SK-N-SH (cell line): ENCODE data around the gene ZCWPW2. TPM values are rescaled to one million over a fixed set of nuclear protein-coding genes. Genes with fewer than 3 reads are reported as not detected.

Experiments
- CTCF ChIA-PET: fragments of 300-600, 350-600 bp; formaldehyde crosslinking; extraction: SDS; loops from one replicate; lab custom pipeline; 2021; lab: Yijun Ruan, JAX
- POLR2A ChIA-PET: fragments of 350-600 bp; sonication (Branson Sonifier 250); formaldehyde crosslinking; extraction: SDS; loops from one replicate; lab custom pipeline; 2020; ENCODE audit warnings: antibody characterized with exemption, inconsistent platforms; lab: Yijun Ruan, JAX
- DNase-seq: peaks from one replicate; pipeline ENCODE4 v3.0.0; 2012
- H2AFZ ChIP-seq: fragments of 200-600 bp; sonication (generic); 2 replicates; pipeline ENCODE4 v1.8.1; 2016; ENCODE audit warnings: antibody characterized with exemption, mild to moderate bottlenecking, low read depth
- H3F3A ChIP-seq: fragments of 200-600 bp; sonication (generic); replicated peaks from 2 replicates; pipeline ENCODE3; 2016; ENCODE audit warnings: antibody characterized with exemption, mild to moderate bottlenecking; ENCODE audit not compliant: insufficient read depth
- H3K27ac ChIP-seq, 2 experiments: fragments of 200-500 bp in 1 of 2; fragments of 200-600 bp in 1 of 2; sonication (Bioruptor generic) in 1 of 2; sonication (generic), shearing (Covaris generic) in 1 of 2; 2 replicates each; pipeline versions ENCODE4 v1.5.1 to v1.6.1; 2014 to 2016; ENCODE audit warnings: low read depth in 2 of 2, inconsistent platforms in 1 of 2, low read length in 1 of 2, mild to moderate bottlenecking in 1 of 2, mixed read lengths in 1 of 2
- H3K27me3 ChIP-seq: fragments of 200-600 bp; sonication (generic), shearing (Covaris generic); 2 replicates; pipeline ENCODE4 v1.6.1; 2016; ENCODE audit warnings: mixed run types; ENCODE audit not compliant: insufficient read depth
- H3K36me3 ChIP-seq, 2 experiments: fragments of 200-500 bp in 1 of 2; fragments of 200-600 bp in 1 of 2; sonication (Bioruptor generic) in 1 of 2; sonication (generic) in 1 of 2; replicated peaks in 1 of 2; 2 replicates each; pipeline versions ENCODE3 to v1.5.1; 2014 to 2016; ENCODE audit warnings: low read length in 1 of 2, mild to moderate bottlenecking in 1 of 2; ENCODE audit not compliant: insufficient read depth in 2 of 2, control insufficient read depth in 1 of 2
- H3K4me1 ChIP-seq, 2 experiments: fragments of 200-500 bp in 1 of 2; fragments of 200-600 bp in 1 of 2; sonication (Bioruptor generic) in 1 of 2; sonication (generic), shearing (Covaris generic) in 1 of 2; 2 replicates each; pipeline versions ENCODE4 v1.5.1 to v1.6.1; 2014 to 2016; ENCODE audit warnings: low read depth in 1 of 2, low read length in 1 of 2, mixed run types in 1 of 2; ENCODE audit not compliant: insufficient read depth in 2 of 2, control insufficient read depth in 1 of 2
- H3K4me2 ChIP-seq: fragments of 200-600 bp; sonication (generic), shearing (Covaris generic); 2 replicates; pipeline ENCODE4 v1.6.1; 2017; ENCODE audit warnings: mixed run types
- H3K4me3 ChIP-seq, 2 experiments: fragments of 200-500 bp in 1 of 2; fragments of 200-600 bp in 1 of 2; sonication (Bioruptor generic) in 1 of 2; sonication (generic), shearing (Covaris generic) in 1 of 2; 2 replicates each; pipeline versions ENCODE4 v1.5.1 to v1.8.1; 2014 to 2016; ENCODE audit warnings: low read depth in 2 of 2, inconsistent platforms in 1 of 2, low read length in 1 of 2, mild to moderate bottlenecking in 1 of 2, mixed read lengths in 1 of 2, moderate library complexity in 1 of 2
- H3K79me2 ChIP-seq: fragments of 200-600 bp; sonication (generic); 2 replicates; pipeline ENCODE4 v1.8.1; 2017; ENCODE audit warnings: mild to moderate bottlenecking; ENCODE audit not compliant: insufficient read depth
- H3K9ac ChIP-seq: fragments of 200-600 bp; sonication (generic); 2 replicates; pipeline ENCODE4 v1.6.1; 2017; ENCODE audit warnings: mixed run types
- H3K9me2 ChIP-seq: fragments of 200-600 bp; sonication (generic); 2 replicates; pipeline ENCODE4 v1.6.1; 2017; ENCODE audit warnings: mixed run types
- H3K9me3 ChIP-seq: fragments of 200-600 bp; sonication (generic); 2 replicates; pipeline ENCODE4 v1.6.1; 2017; ENCODE audit warnings: mixed run types, mild to moderate bottlenecking, moderate library complexity
- H4K20me1 ChIP-seq: fragments of 200-600 bp; sonication (generic); 2 replicates; pipeline ENCODE4 v1.6.1; 2017; ENCODE audit warnings: mild to moderate bottlenecking, mixed run types; ENCODE audit not compliant: insufficient read depth
- CHD2 ChIP-seq: fragments of 150-350 bp; IDR thresholded peaks from 2 replicates; pipeline ENCODE4 v1.6.1; 2018; ENCODE audit warnings: low read length; ENCODE audit not compliant: partially characterized antibody
- ELF1 ChIP-seq: IDR thresholded peaks from 2 replicates; pipeline ENCODE4 v1.4.0; 2012
- FOSL2 ChIP-seq: IDR thresholded peaks from 2 replicates; pipeline ENCODE4 v1.4.0; 2012; ENCODE audit warnings: low read depth, mild to moderate bottlenecking, moderate library complexity, borderline replicate concordance
- FOXJ3 ChIP-seq: sonication (generic); formaldehyde crosslinking; IDR thresholded peaks from 2 replicates; pipeline ENCODE4 v1.5.1; 2020; ENCODE audit warnings: mild to moderate bottlenecking, missing genetic modification reagents
- FOXM1 ChIP-seq: IDR thresholded peaks from 2 replicates; pipeline ENCODE4 v1.4.0; 2012; ENCODE audit warnings: low read depth, mild to moderate bottlenecking
- GABPA ChIP-seq: IDR thresholded peaks from 2 replicates; pipeline ENCODE4 v1.4.0; 2012; ENCODE audit warnings: low read depth, mild to moderate bottlenecking
- GATA2 ChIP-seq: sonication (generic); formaldehyde crosslinking; IDR thresholded peaks from 2 replicates; pipeline ENCODE4 v1.5.0; 2020; ENCODE audit warnings: mild to moderate bottlenecking, missing genetic modification reagents
- MEF2A ChIP-seq: IDR thresholded peaks from 2 replicates; pipeline ENCODE4 v1.4.0; 2012; ENCODE audit warnings: low read depth, borderline replicate concordance
- MXI1 ChIP-seq: IDR thresholded peaks from 2 replicates; pipeline ENCODE4 v1.6.1; 2012; ENCODE audit warnings: mild to moderate bottlenecking, low read depth, low read length, improper control_type of control experiment
- NRF1 ChIP-seq: IDR thresholded peaks from 2 replicates; pipeline ENCODE4 v1.6.1; 2012; ENCODE audit warnings: low read depth, mild to moderate bottlenecking, low read length
- PBX3 ChIP-seq: IDR thresholded peaks from 2 replicates; pipeline ENCODE4; 2012
- RAD21 ChIP-seq: IDR thresholded peaks from 2 replicates; pipeline ENCODE4 v1.6.1; 2012; ENCODE audit warnings: mild to moderate bottlenecking, low read length
- RCOR1 ChIP-seq: fragments of 150-350 bp; IDR thresholded peaks from 2 replicates; pipeline ENCODE4 v1.6.1; 2017; ENCODE audit warnings: antibody characterized with exemption, low read length
- REST ChIP-seq: IDR thresholded peaks from 2 replicates; pipeline ENCODE4 v1.6.1; 2012; ENCODE audit warnings: mild to moderate bottlenecking, low read depth, low read length, moderate library complexity
- RFX5 ChIP-seq: IDR thresholded peaks from 2 replicates; pipeline ENCODE4 v1.6.1; 2012; ENCODE audit warnings: mild to moderate bottlenecking, improper control_type of control experiment, low read length
- RXRA ChIP-seq: IDR thresholded peaks from 2 replicates; pipeline ENCODE4 v1.4.0; 2012; ENCODE audit warnings: low read depth, mild to moderate bottlenecking, borderline replicate concordance
- SIN3A ChIP-seq: IDR thresholded peaks from 2 replicates; pipeline ENCODE4 v1.6.1; 2012; ENCODE audit warnings: low read depth, mild to moderate bottlenecking, low read length, moderate library complexity, borderline replicate concordance
- SMC3 ChIP-seq: IDR thresholded peaks from 2 replicates; pipeline ENCODE4 v1.6.1; 2012; ENCODE audit warnings: low read depth, low read length, improper control_type of control experiment
- TAF1 ChIP-seq: IDR thresholded peaks from 2 replicates; pipeline ENCODE4 v1.6.1; 2012; ENCODE audit warnings: low read depth, mild to moderate bottlenecking, low read length, moderate library complexity, borderline replicate concordance
- USF1 ChIP-seq: IDR thresholded peaks from 2 replicates; pipeline ENCODE4 v1.4.0; 2012; ENCODE audit warnings: low read depth, borderline replicate concordance
- YY1 ChIP-seq: IDR thresholded peaks from 2 replicates; pipeline ENCODE4 v1.4.0; 2012; ENCODE audit warnings: low read depth, mild to moderate bottlenecking
- WGBS: methylation state at CpG from one replicate; pipeline ENCODE4 v1.1.6; 2017; ENCODE audit warnings: low lambda C conversion rate; 5-methylcytosine and 5-hydroxymethylcytosine counted together
- polyA plus RNA-seq, 3 experiments: library from polyadenylated mRNA; depleted of rRNA; stranded (reverse); fragments of >200 nt; gene quantifications; 2 replicates each; pipeline ENCODE4 v1.2.3, GENCODE V29; 2012

The ZCWPW2 gene
- polyA plus RNA-seq, 1 of the 3 experiments (the other 2 are of a cell fraction), result 0.13 TPM

GRCh38 chr3:28521663-28522062 is 173.1 kb downstream of the ZCWPW2 start:
- no peaks in the 10 kb centered on the region for H3F3A ChIP-seq
- no peaks in the 10 kb centered on the region for H4K20me1 ChIP-seq
- no peak overlapping the region for H3K9ac ChIP-seq
- TF ChIP-seq YY1 (no peak), RAD21 (no peak), FOXM1 (no peak), PBX3 (no peak), USF1 (no peak), MXI1 (no peak), FOSL2 (no peak)
- no peaks in the 10 kb centered on the region for H3K9me2 ChIP-seq
- DNase-seq, result no peak
- no peaks in the 10 kb centered on the region for H3K9me3 ChIP-seq
- POLR2A ChIA-PET, result no interaction called here
- no peak overlapping the region for H3K4me3 ChIP-seq
- H3K36me3 ChIP-seq, result no peaks in the 10 kb centered on the region
- no peaks in the 10 kb centered on the region for H3K27me3 ChIP-seq
- 65% methylated on average over 3 of the region's 3 CpGs for WGBS
- no peaks in the 10 kb centered on the region for H3K79me2 ChIP-seq
- no peak overlapping the region for H2AFZ ChIP-seq
- no peak overlapping the region for H3K27ac ChIP-seq
- H3K4me2 ChIP-seq, result no peak overlapping the region
- H3K4me1 ChIP-seq, result no peaks in the 10 kb centered on the region
- CTCF ChIA-PET, result no interaction called here

GRCh38 chr3:28542351-28542750 is 193.8 kb downstream of the ZCWPW2 start:
- ChIA-PET POLR2A (no interaction called here), CTCF (no interaction called here)
- no peak overlapping the region for H3K9ac ChIP-seq
- no peaks in the 10 kb centered on the region for H3K27me3 ChIP-seq
- H3K9me2 ChIP-seq, result no peaks in the 10 kb centered on the region
- H3K4me1 ChIP-seq, result no peaks in the 10 kb centered on the region
- H3K27ac ChIP-seq, result no peak overlapping the region
- H2AFZ ChIP-seq, result no peak overlapping the region
- H3K9me3 ChIP-seq, result no peaks in the 10 kb centered on the region
- TF ChIP-seq RFX5, result no peak
- TF ChIP-seq PBX3, result no peak
- no peak for TF ChIP-seq GABPA
- TF ChIP-seq FOSL2, result no peak
- TF ChIP-seq REST, result no peak
- TF ChIP-seq MEF2A, result no peak
- no peak for TF ChIP-seq RCOR1
- no peak for TF ChIP-seq GATA2 (CRISPR knock-in tag)
- TF ChIP-seq NRF1, result no peak
- TF ChIP-seq SIN3A, result no peak
- TF ChIP-seq TAF1, result no peak
- no peak for TF ChIP-seq ELF1
- no peak for TF ChIP-seq YY1
- no peak for TF ChIP-seq SMC3
- TF ChIP-seq FOXJ3 (CRISPR knock-in tag), result no peak
- no peak for TF ChIP-seq RXRA
- no peak for TF ChIP-seq CHD2
- no CpG with 5 or more reads among the region's 1 CpG for WGBS
- H3K4me2 ChIP-seq, result no peak overlapping the region
- H3K79me2 ChIP-seq, result no peaks in the 10 kb centered on the region
- no peak overlapping the region for H3K4me3 ChIP-seq
- H4K20me1 ChIP-seq, result no peaks in the 10 kb centered on the region
- no peaks in the 10 kb centered on the region for H3F3A ChIP-seq
- DNase-seq, result no peak
- H3K36me3 ChIP-seq, result no peaks in the 10 kb centered on the region
